Measurements from ENCODE around the gene IL17RD. TPM values are rescaled to one million over a fixed set of nuclear protein-coding genes. Genes with fewer than 3 reads are reported as not detected.

Gene IL17RD
- total and polyA plus RNA-seq, 2 of the 13 experiments (the other 11 are each of a cell fraction or from before 2014, with no cell fraction given): 0.28 to 0.31 TPM

- in situ Hi-C loops (cut with HindIII; ENCODE audit: extremely low pct_ligation_motif_present, low pct_unique_long_range_greater_than_20kb): no loop called here
- FAIRE-seq: no peak
- no peak overlapping the region for H3K4me3 ChIP-seq (replicated peaks in 1 of 3; ENCODE audit: insufficient read depth in 1 of 3, low read depth in 2 of 3, low read length in 3 of 3)
- H3K4me2 ChIP-seq (ENCODE audit: low read depth, low read length): no peak overlapping the region
- BruUV-seq (replicated peaks): no TSS peak
- H3K79me2 ChIP-seq (ENCODE audit: insufficient read depth, low read length): no peaks in the 10 kb centered on the region
- ATAC-seq: no peak
- DNase-seq (ENCODE audit: low spot score): no peak
- H3K27me3 ChIP-seq (ENCODE audit: control insufficient read depth in 1 of 2, insufficient read depth in 2 of 2, low read length in 2 of 2): peaks cover 5 to 41% of the 10 kb centered on the region in 2 experiments; a peak in 4 of 5 replicates
- H3K9me3 ChIP-seq (ENCODE audit: low read length): no peaks in the 10 kb centered on the region
- ChIA-PET CTCF (ENCODE audit: low intra/inter-chr PET ratio, low total read pairs) (no interaction called here), POLR2A (no interaction called here)
- H3K36me3 ChIP-seq (replicated peaks in 1 of 2; ENCODE audit: control insufficient read depth in 1 of 2, insufficient read depth in 2 of 2, low read length in 2 of 2): no peaks in the 10 kb centered on the region
- peaks cover 33% of the 10 kb centered on the region for H3K4me1 ChIP-seq (ENCODE audit: insufficient read depth, low read length)
- intact Hi-C loops (cut with micrococcal nuclease; ENCODE audit: unreplicated experiment): no loop called here
- H3K27ac ChIP-seq (ENCODE audit: extremely low read length, insufficient read depth, low read length): no peak overlapping the region
- H4K20me1 ChIP-seq (ENCODE audit: insufficient read depth, low read length): no peaks in the 10 kb centered on the region
- no peak overlapping the region for H3K9ac ChIP-seq (ENCODE audit: insufficient read depth, low read depth, low read length)
- TF ChIP-seq PLSCR1 (CRISPR knock-in tag; IDR thresholded peaks at IDR 0.05; ENCODE audit: borderline replicate concordance) (no peak), ZNF557 (CRISPR knock-in tag; IDR thresholded peaks at IDR 0.05) (no peak), FOXK1 (CRISPR knock-in tag; IDR thresholded peaks at IDR 0.05; ENCODE audit: borderline replicate concordance, low read depth) (no peak), ZNF512 (CRISPR knock-in tag; IDR thresholded peaks at IDR 0.05) (no peak), ZBTB44 (CRISPR knock-in tag; IDR thresholded peaks at IDR 0.05) (no peak), ZFP36L2 (CRISPR knock-in tag; IDR thresholded peaks at IDR 0.05) (no peak), ZNF282 (IDR thresholded peaks at IDR 0.05; ENCODE audit: partially characterized antibody) (no peak)
- H2AFZ ChIP-seq (ENCODE audit: low read length): no peak overlapping the region
- WGBS (ENCODE audit: low lambda C conversion rate): 27% methylated on average over 2 of the region's 2 CpGs
Measured at GRCh38 chr3:57168151-57168550, 3.0 kb upstream of the IL17RD start.

All from HepG2 (cell line).